ENCODE measurements around the gene PAK1.

Gene PAK1

DNA sequence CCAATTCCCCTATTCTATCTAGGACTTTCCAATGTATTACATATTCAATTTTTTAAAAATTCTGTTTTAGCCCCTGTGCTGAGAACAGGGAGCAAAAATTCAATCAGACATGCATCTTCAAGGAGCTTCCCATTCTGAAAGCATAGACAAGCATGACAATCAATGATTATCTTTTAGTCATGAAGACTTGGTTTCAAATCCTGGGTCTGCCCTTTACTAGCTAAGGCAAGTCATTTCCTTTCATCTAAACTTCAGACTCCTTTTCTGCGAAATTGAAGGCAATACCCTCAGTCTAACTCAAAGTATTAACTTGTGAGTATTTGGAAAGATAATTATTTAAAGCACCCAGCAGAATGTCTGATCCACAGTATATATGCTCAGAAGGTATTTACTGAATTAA, 24.1 kb downstream of the PAK1 start:
- TF ChIP-seq ISL1 (CRISPR knock-in tag; IDR thresholded peaks at IDR 0.05) = no peak
- no peak for TF ChIP-seq ZFP30 (CRISPR knock-in tag; IDR thresholded peaks at IDR 0.05)
- no peak for TF ChIP-seq GLIS3 (CRISPR knock-in tag; IDR thresholded peaks at IDR 0.05)
- TF ChIP-seq, protein P1, sequence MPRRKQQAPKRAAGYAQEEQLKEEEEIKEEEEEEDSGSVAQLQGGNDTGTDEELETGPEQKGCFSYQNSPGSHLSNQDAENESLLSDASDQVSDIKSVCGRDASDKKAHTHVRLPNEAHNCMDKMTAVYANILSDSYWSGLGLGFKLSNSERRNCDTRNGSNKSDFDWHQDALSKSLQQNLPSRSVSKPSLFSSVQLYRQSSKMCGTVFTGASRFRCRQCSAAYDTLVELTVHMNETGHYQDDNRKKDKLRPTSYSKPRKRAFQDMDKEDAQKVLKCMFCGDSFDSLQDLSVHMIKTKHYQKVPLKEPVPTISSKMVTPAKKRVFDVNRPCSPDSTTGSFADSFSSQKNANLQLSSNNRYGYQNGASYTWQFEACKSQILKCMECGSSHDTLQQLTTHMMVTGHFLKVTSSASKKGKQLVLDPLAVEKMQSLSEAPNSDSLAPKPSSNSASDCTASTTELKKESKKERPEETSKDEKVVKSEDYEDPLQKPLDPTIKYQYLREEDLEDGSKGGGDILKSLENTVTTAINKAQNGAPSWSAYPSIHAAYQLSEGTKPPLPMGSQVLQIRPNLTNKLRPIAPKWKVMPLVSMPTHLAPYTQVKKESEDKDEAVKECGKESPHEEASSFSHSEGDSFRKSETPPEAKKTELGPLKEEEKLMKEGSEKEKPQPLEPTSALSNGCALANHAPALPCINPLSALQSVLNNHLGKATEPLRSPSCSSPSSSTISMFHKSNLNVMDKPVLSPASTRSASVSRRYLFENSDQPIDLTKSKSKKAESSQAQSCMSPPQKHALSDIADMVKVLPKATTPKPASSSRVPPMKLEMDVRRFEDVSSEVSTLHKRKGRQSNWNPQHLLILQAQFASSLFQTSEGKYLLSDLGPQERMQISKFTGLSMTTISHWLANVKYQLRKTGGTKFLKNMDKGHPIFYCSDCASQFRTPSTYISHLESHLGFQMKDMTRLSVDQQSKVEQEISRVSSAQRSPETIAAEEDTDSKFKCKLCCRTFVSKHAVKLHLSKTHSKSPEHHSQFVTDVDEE (CRISPR knock-in tag; IDR thresholded peaks at IDR 0.05) = no peak
- no peak for TF ChIP-seq CSDC2 (CRISPR knock-in tag; IDR thresholded peaks at IDR 0.05)
- no peak for TF ChIP-seq ARNTL (CRISPR knock-in tag; IDR thresholded peaks at IDR 0.05; ENCODE audit: borderline replicate concordance, low read depth)
- TF ChIP-seq ESRRG (CRISPR knock-in tag; IDR thresholded peaks at IDR 0.05) = no peak
- ATAC-seq = no peak

DNA sequence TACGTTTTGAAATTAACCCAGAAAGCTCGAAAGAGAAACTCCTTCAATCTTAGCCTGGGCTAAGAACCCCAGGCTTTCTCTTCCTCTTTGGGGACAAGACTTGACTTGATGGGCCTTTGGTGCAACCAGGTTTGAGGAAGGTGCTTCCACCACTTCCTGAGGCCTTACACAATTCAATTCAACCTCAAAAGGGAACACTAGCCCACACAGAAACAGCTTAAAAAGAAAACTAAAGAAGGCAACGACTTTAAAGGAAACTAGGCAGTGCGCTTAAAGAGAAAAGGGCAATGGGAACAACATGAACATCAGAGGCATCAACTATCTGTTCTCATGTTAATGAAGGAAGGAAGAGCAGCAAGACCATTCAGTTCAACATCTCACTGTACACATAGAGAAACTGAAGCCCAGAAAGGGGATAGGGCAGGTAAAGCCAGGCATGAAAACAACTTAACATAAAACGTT, 24.8 kb downstream of the PAK1 start:
- TF ChIP-seq, protein P2, sequence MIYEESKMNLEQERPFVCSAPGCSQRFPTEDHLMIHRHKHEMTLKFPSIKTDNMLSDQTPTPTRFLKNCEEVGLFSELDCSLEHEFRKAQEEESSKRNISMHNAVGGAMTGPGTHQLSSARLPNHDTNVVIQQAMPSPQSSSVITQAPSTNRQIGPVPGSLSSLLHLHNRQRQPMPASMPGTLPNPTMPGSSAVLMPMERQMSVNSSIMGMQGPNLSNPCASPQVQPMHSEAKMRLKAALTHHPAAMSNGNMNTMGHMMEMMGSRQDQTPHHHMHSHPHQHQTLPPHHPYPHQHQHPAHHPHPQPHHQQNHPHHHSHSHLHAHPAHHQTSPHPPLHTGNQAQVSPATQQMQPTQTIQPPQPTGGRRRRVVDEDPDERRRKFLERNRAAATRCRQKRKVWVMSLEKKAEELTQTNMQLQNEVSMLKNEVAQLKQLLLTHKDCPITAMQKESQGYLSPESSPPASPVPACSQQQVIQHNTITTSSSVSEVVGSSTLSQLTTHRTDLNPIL (CRISPR knock-in tag; IDR thresholded peaks at IDR 0.05; ENCODE audit: low read depth) = no peak
- TF ChIP-seq OSR1 (CRISPR knock-in tag; IDR thresholded peaks at IDR 0.05) = no peak
- TF ChIP-seq TOX (CRISPR knock-in tag; IDR thresholded peaks at IDR 0.05; ENCODE audit: borderline replicate concordance) = no peak
- no peak for TF ChIP-seq ZFP3 (CRISPR knock-in tag; IDR thresholded peaks at IDR 0.05)
- TF ChIP-seq, protein P1 (CRISPR knock-in tag; IDR thresholded peaks at IDR 0.05) = no peak
- TF ChIP-seq TCF4 (CRISPR knock-in tag; IDR thresholded peaks at IDR 0.05; ENCODE audit: borderline replicate concordance) = no peak
- no peak for TF ChIP-seq ZNF70 (CRISPR knock-in tag; IDR thresholded peaks at IDR 0.05)
- no peak for TF ChIP-seq SNAI2 (CRISPR knock-in tag; IDR thresholded peaks at IDR 0.05)
- ATAC-seq = no peak

DNA sequence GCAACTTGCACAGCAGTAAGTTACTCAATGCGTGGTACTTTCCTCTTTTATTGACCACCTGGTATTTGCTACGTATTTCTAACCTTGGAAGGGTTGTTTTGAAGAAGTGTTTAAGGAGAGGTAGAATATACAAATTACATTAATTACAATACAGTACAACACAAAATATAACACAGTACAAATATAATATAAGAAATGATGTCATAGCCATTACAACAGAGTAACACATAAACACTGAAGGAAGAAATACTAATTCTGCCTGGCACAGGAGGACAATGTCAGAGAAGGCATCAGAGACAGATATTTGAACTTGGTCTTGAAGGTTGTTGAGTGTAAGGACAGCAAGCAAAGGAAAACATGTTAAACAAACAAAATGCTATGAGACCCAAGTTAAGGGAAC, 25.6 kb downstream of the PAK1 start:
- no peak for ATAC-seq
- TF ChIP-seq ZNF8 (CRISPR knock-in tag; IDR thresholded peaks at IDR 0.05) = no peak
- no peak for TF ChIP-seq ZFP3 (CRISPR knock-in tag; IDR thresholded peaks at IDR 0.05)
- TF ChIP-seq, protein P1 (CRISPR knock-in tag; IDR thresholded peaks at IDR 0.05) = no peak
- no peak for TF ChIP-seq ZNF70 (CRISPR knock-in tag; IDR thresholded peaks at IDR 0.05)
- TF ChIP-seq CSDC2 (CRISPR knock-in tag; IDR thresholded peaks at IDR 0.05) = no peak
- no peak for TF ChIP-seq GLIS3 (CRISPR knock-in tag; IDR thresholded peaks at IDR 0.05)
- no peak for TF ChIP-seq ZC3H10 (CRISPR knock-in tag; IDR thresholded peaks at IDR 0.05)
- no peak for TF ChIP-seq ZFP30 (CRISPR knock-in tag; IDR thresholded peaks at IDR 0.05)
- TF ChIP-seq, protein P3, sequence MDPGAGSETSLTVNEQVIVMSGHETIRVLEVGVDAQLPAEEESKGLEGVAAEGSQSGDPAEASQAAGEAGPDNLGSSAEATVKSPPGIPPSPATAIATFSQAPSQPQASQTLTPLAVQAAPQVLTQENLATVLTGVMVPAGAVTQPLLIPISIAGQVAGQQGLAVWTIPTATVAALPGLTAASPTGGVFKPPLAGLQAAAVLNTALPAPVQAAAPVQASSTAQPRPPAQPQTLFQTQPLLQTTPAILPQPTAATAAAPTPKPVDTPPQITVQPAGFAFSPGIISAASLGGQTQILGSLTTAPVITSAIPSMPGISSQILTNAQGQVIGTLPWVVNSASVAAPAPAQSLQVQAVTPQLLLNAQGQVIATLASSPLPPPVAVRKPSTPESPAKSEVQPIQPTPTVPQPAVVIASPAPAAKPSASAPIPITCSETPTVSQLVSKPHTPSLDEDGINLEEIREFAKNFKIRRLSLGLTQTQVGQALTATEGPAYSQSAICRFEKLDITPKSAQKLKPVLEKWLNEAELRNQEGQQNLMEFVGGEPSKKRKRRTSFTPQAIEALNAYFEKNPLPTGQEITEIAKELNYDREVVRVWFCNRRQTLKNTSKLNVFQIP (CRISPR knock-in tag; IDR thresholded peaks at IDR 0.05; ENCODE audit: borderline replicate concordance, low read depth) = no peak
- no peak for TF ChIP-seq TOX (CRISPR knock-in tag; IDR thresholded peaks at IDR 0.05; ENCODE audit: borderline replicate concordance)
- TF ChIP-seq, protein P4, sequence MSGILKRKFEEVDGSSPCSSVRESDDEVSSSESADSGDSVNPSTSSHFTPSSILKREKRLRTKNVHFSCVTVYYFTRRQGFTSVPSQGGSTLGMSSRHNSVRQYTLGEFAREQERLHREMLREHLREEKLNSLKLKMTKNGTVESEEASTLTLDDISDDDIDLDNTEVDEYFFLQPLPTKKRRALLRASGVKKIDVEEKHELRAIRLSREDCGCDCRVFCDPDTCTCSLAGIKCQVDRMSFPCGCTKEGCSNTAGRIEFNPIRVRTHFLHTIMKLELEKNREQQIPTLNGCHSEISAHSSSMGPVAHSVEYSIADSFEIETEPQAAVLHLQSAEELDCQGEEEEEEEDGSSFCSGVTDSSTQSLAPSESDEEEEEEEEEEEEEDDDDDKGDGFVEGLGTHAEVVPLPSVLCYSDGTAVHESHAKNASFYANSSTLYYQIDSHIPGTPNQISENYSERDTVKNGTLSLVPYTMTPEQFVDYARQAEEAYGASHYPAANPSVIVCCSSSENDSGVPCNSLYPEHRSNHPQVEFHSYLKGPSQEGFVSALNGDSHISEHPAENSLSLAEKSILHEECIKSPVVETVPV (CRISPR knock-in tag; IDR thresholded peaks at IDR 0.05) = no peak
- no peak for TF ChIP-seq RARB (CRISPR knock-in tag; IDR thresholded peaks at IDR 0.05)
- TF ChIP-seq PPARA (CRISPR knock-in tag; IDR thresholded peaks at IDR 0.05; ENCODE audit: borderline replicate concordance) = no peak
- TF ChIP-seq ISL1 (CRISPR knock-in tag; IDR thresholded peaks at IDR 0.05) = no peak
- TF ChIP-seq ZNF565 (CRISPR knock-in tag; conservative IDR thresholded peaks at IDR 0.05; ENCODE audit: low read depth) = no peak
- no peak for TF ChIP-seq BACH2 (CRISPR knock-in tag; IDR thresholded peaks at IDR 0.05; ENCODE audit: borderline replicate concordance)

Measured in SK-N-SH treated with all-trans-retinoic acid at 6 μM for 48 hours (cell line).